Sigmoid colon (tissue), 7 donors: Measurements from ENCODE around the gene ITM2B. TPM values are rescaled to one million over a fixed set of nuclear protein-coding genes. Genes with fewer than 3 reads are reported as not detected.

Experiments used
- DNase-seq: peaks from one replicate; pipeline ENCODE4 v3.0.0-alpha.2; 2019
- H3K27ac ChIP-seq, 4 donors: fragments of 200-600 bp; sonication (generic); one replicate each; pipeline ENCODE4 v1.5.1; 2016 to 2019; ENCODE audit warnings: mild to moderate bottlenecking in 1 of 4
- H3K27me3 ChIP-seq, 3 donors: fragments of 200-600 bp; sonication (generic); one replicate each; pipeline ENCODE4 v1.5.1; 2019; ENCODE audit warnings: mild to moderate bottlenecking in 1 of 3
- H3K36me3 ChIP-seq, 4 donors: fragments of 200-600 bp; sonication (generic); one replicate each; pipeline ENCODE4 v1.5.1; 2016 to 2019
- H3K4me1 ChIP-seq, 4 donors: fragments of 200-600 bp; sonication (generic); one replicate each; pipeline ENCODE4 v1.5.1; 2017 to 2019
- H3K4me3 ChIP-seq, 4 donors: fragments of 200-600 bp; sonication (generic); one replicate each; pipeline ENCODE4 v1.5.1; 2017 to 2019; ENCODE audit warnings: mild to moderate bottlenecking in 2 of 4, moderate library complexity in 1 of 4
- H3K9me3 ChIP-seq, 4 donors: fragments of 200-600 bp in 3 of 4; sonication (generic) in 3 of 4; one replicate each; pipeline versions ENCODE4 v1.5.1 to v1.6.1; 2013 to 2019
- CTCF ChIP-seq, 4 experiments: fragments of 450-650 bp in 3 of 4; fragments of 200-600 bp in 1 of 4; IDR thresholded peaks; one replicate each; pipeline ENCODE4 v1.5.1; 2016 to 2019; ENCODE audit warnings: antibody characterized with exemption in 4 of 4, mild to moderate bottlenecking in 3 of 4, moderate library complexity in 2 of 4
- EP300 ChIP-seq, 4 donors: sonication (generic); formaldehyde crosslinking; IDR thresholded peaks; one replicate each; pipeline ENCODE4 v1.6.1; 2017; ENCODE audit warnings: antibody characterized with exemption in 4 of 4
- POLR2A ChIP-seq, 2 donors: fragments of 450-650 bp; IDR thresholded peaks; one replicate each; pipeline ENCODE4 v1.6.1; 2016; ENCODE audit warnings: antibody characterized with exemption in 2 of 2, mild to moderate bottlenecking in 2 of 2, moderate library complexity in 2 of 2
- POLR2AphosphoS5 ChIP-seq, 4 donors: sonication (generic); formaldehyde crosslinking; IDR thresholded peaks; one replicate each; pipeline ENCODE4 v1.6.1; 2017; ENCODE audit warnings: antibody characterized with exemption in 4 of 4
- WGBS, 2 donors: extraction: QIAGEN DNeasy Blood & Tissue Kit; methylation state at CpG; one replicate each; pipeline ENCODE4 v1.1.7; 2013; 5-methylcytosine and 5-hydroxymethylcytosine counted together
- intact Hi-C: fragments of 100-400 bp; cut with DNase I; formaldehyde crosslinking; loops from one replicate; pipeline ENCODE4 v1.15.1; 2023
- polyA plus RNA-seq, 3 donors: library from polyadenylated mRNA; stranded (reverse); fragments of 200-250 nt; gene quantifications; one replicate each; pipeline ENCODE4 v1.2.3, GENCODE V29; 2013
- total RNA-seq, 4 donors: library from RNA; depleted of rRNA; stranded (reverse); fragments of >200 nt; gene quantifications; one replicate each; pipeline ENCODE4 v1.1.0, GENCODE V29; 2016
- donor health status: healthy with polysubstance abuse.
- donor health status: Bipolar disorder and iron deficiency.
- donor health status: healthy.

The ITM2B gene
- total and polyA plus RNA-seq, 7 donors, result 147 to 478 (median 285) TPM

- Histone ChIP-seq H3K27me3 (no peaks in the 10 kb centered on the region), H3K4me1 (peaks cover 0 to 19% (median 17%) of the 10 kb centered on the region in 4 donors), H3K9me3 (no peaks in the 10 kb centered on the region), H3K27ac (no peak overlapping the region), H3K4me3 (no peak overlapping the region), H3K36me3 (no peaks in the 10 kb centered on the region)
- 91 to 92% methylated on average over 3 of the region's 3 CpGs for WGBS, 2 donors
- intact Hi-C loops, result no loop called here
- no peak for DNase-seq
- TF ChIP-seq POLR2A (IDR thresholded peaks at IDR 0.05), result no peak
- no peak for TF ChIP-seq EP300 (IDR thresholded peaks at IDR 0.05)
- no peak for TF ChIP-seq POLR2AphosphoS5 (IDR thresholded peaks at IDR 0.05)
- no peak for TF ChIP-seq CTCF (IDR thresholded peaks at IDR 0.05)
Measured at GRCh38 chr13:48224701-48225100, 8.3 kb upstream of the ITM2B start.

GRCh38 chr13:48230541-48230940, 2.5 kb upstream of the ITM2B start:
- Histone ChIP-seq H3K4me3 (no peak overlapping the region), H3K27ac (no peak overlapping the region), H3K36me3 (no peaks in the 10 kb centered on the region), H3K4me1 (peaks cover 0 to 18% (median 10%) of the 10 kb centered on the region in 4 donors), H3K27me3 (no peaks in the 10 kb centered on the region), H3K9me3 (no peaks in the 10 kb centered on the region)
- TF ChIP-seq POLR2AphosphoS5 (IDR thresholded peaks at IDR 0.05) (no peak), EP300 (IDR thresholded peaks at IDR 0.05) (no peak), POLR2A (IDR thresholded peaks at IDR 0.05) (no peak), CTCF (IDR thresholded peaks at IDR 0.05) (no peak)
- no peak for DNase-seq
- intact Hi-C loops, result loop anchor here (5.0 kb wide), 4 partner anchors 193 to 747 kb away; partner anchors contain the start of genes FNDC3A, NUDT15 and RCBTB2
- 74 to 83% methylated on average over 2 of the region's 2 CpGs for WGBS, 2 donors

DNA sequence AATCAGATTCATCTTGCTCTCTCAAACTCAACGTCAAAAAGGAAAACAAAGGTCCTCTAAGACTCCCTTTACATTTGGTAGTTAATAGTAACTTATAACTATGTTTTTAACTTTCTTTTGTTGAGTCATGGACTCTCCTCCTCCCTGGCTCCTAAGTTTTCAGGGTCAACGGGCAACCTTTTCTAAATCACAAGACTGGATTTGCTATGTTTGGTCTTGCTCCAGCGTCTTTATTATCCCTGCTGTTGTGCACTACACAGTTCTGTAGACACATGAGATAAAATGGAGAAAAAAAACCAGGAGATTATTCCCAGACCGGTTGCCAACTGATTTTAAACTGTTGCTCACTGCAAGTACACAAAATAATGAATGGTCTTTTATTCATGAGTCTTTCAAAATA, 1.9 kb upstream of the ITM2B start:
- Histone ChIP-seq H3K27me3 (no peaks in the 10 kb centered on the region), H3K9me3 (no peaks in the 10 kb centered on the region), H3K4me1 (peaks cover 0 to 23% (median 15%) of the 10 kb centered on the region in 4 donors), H3K27ac (peak overlapping the region in 3 of 4 donors; percentile 96 to 99 (median 99)), H3K4me3 (no peak overlapping the region), H3K36me3 (no peaks in the 10 kb centered on the region)
- TF ChIP-seq CTCF (IDR thresholded peaks at IDR 0.05) (no peak), POLR2AphosphoS5 (IDR thresholded peaks at IDR 0.05) (no peak), POLR2A (IDR thresholded peaks at IDR 0.05) (no peak), EP300 (IDR thresholded peaks at IDR 0.05) (no peak)
- 14 to 73% methylated on average over 4 of the region's 4 CpGs for WGBS, 2 donors
- DNase-seq, result no peak
- intact Hi-C loops, result loop anchor here (5.0 kb wide), 4 partner anchors 194 to 746 kb away; partner anchors contain the start of genes FNDC3A, NUDT15 and RCBTB2

- Histone ChIP-seq H3K36me3 (no peaks in the 10 kb centered on the region), H3K27ac (peak overlapping the region; percentile 96 to 100 (median 99)), H3K9me3 (no peaks in the 10 kb centered on the region), H3K4me3 (peak overlapping the region in 1 of 4 donors; percentile 98), H3K4me1 (peaks cover 0 to 32% (median 23%) of the 10 kb centered on the region in 4 donors), H3K27me3 (no peaks in the 10 kb centered on the region)
- intact Hi-C loops, result loop anchor here (2.0 to 5.0 kb wide), 5 partner anchors 105 to 745 kb away; partner anchors contain the start of genes FNDC3A, NUDT15 and RCBTB2
- TF ChIP-seq CTCF (IDR thresholded peaks at IDR 0.05) (no peak), EP300 (IDR thresholded peaks at IDR 0.05) (no peak), POLR2AphosphoS5 (IDR thresholded peaks at IDR 0.05) (no peak), POLR2A (IDR thresholded peaks at IDR 0.05) (no peak)
- no peak for DNase-seq
Measured at GRCh38 chr13:48231933-48232332, 1.1 kb upstream of the ITM2B start.
